IMR-90 (cell line): ENCODE measurements around the gene ANK3. TPM values are rescaled to one million over a fixed set of nuclear protein-coding genes. Genes with fewer than 3 reads are reported as not detected.

Experiments
- ATAC-seq: fragments of 200-7000 bp; cut with Tn5 transposase; 2 replicates; pipeline ENCODE4 v1.9.1; 2020; ENCODE audit warnings: low read depth, mild to moderate bottlenecking, moderate library complexity
- BruUV-seq: library from RNA; stranded (reverse); fragments of 400-500 nt; replicated peaks from 2 replicates; lab custom pipeline; 2021; lab: Mats Ljungman, UMichigan
- CTCF ChIA-PET: fragments of 300-600 bp; formaldehyde crosslinking; extraction: SDS; loops from one replicate; lab custom pipeline; 2021; ENCODE audit warnings: antibody characterized with exemption; lab: Yijun Ruan, JAX
- POLR2A ChIA-PET: fragments of 300-600 bp; sonication (Branson Sonifier 250); formaldehyde crosslinking; loops from one replicate; lab custom pipeline; 2022; ENCODE audit warnings: antibody characterized with exemption; ENCODE audit not compliant: unreplicated experiment; lab: Charles Lee
- DNase-seq: peaks from one replicate; pipeline ENCODE4 v3.0.0; 2013
- H2AFZ ChIP-seq: replicated peaks from 2 replicates; pipeline ENCODE3; 2013; ENCODE audit warnings: low read length, mild to moderate bottlenecking; ENCODE audit not compliant: poor library complexity
- H2AK5ac ChIP-seq: 2 replicates; pipeline ENCODE4 v1.6.1; 2013; ENCODE audit warnings: low read depth, low read length, inconsistent platforms
- H2AK9ac ChIP-seq: replicated peaks from 2 replicates; pipeline ENCODE3; 2013; ENCODE audit warnings: mild to moderate bottlenecking, low read depth, low read length, moderate library complexity; ENCODE audit not compliant: poor library complexity
- H2BK120ac ChIP-seq: 2 replicates; pipeline ENCODE4 v1.6.1; 2013; ENCODE audit warnings: low read depth, low read length, inconsistent platforms
- H2BK15ac ChIP-seq: 3 replicates; pipeline ENCODE4 v1.6.1; 2013; ENCODE audit warnings: low read depth, low read length, inconsistent platforms
- H2BK20ac ChIP-seq: 2 replicates; pipeline ENCODE4 v1.6.1; 2013; ENCODE audit warnings: low read depth, mild to moderate bottlenecking, inconsistent platforms, low read length, moderate library complexity
- H2BK5ac ChIP-seq: 2 replicates; pipeline ENCODE4 v1.6.1; 2013; ENCODE audit warnings: mild to moderate bottlenecking, low read depth, low read length, inconsistent platforms; ENCODE audit not compliant: poor library complexity, severe bottlenecking
- H3K14ac ChIP-seq: replicated peaks from 2 replicates; pipeline ENCODE4 v1.6.1; 2013; ENCODE audit warnings: low read depth, low read length, inconsistent platforms
- H3K18ac ChIP-seq: 2 replicates; pipeline ENCODE4 v1.6.1; 2013; ENCODE audit warnings: low read depth, low read length, control low read depth
- H3K23ac ChIP-seq: 2 replicates; pipeline ENCODE4 v1.6.1; 2013; ENCODE audit warnings: low read depth, low read length, inconsistent platforms
- H3K27ac ChIP-seq: 2 replicates; pipeline ENCODE4 v1.5.1; 2013; ENCODE audit warnings: mild to moderate bottlenecking, control low read depth, low read length; ENCODE audit not compliant: insufficient read depth
- H3K27me3 ChIP-seq: 2 replicates; pipeline ENCODE4 v1.6.1; 2013; ENCODE audit warnings: low read length; ENCODE audit not compliant: control insufficient read depth, insufficient read depth
- H3K36me3 ChIP-seq: 2 replicates; pipeline ENCODE4 v1.6.1; 2013; ENCODE audit warnings: low read length, mixed read lengths; ENCODE audit not compliant: control insufficient read depth, insufficient read depth
- H3K4ac ChIP-seq: 2 replicates; pipeline ENCODE4 v1.6.1; 2013; ENCODE audit warnings: low read depth, low read length, inconsistent platforms
- H3K4me1 ChIP-seq: 2 replicates; pipeline ENCODE4 v1.6.1; 2013; ENCODE audit warnings: low read length, mixed read lengths; ENCODE audit not compliant: control insufficient read depth, insufficient read depth
- H3K4me2 ChIP-seq: 2 replicates; pipeline ENCODE4 v1.6.1; 2013; ENCODE audit warnings: low read depth, mild to moderate bottlenecking, control low read depth, low read length, moderate library complexity
- H3K4me3 ChIP-seq: 2 replicates; pipeline ENCODE4 v1.5.1; 2013; ENCODE audit warnings: low read depth, mild to moderate bottlenecking, control low read depth, low read length, moderate library complexity; ENCODE audit not compliant: insufficient read depth
- H3K56ac ChIP-seq: 2 replicates; pipeline ENCODE4 v1.6.1; 2013; ENCODE audit warnings: low read length, inconsistent platforms; ENCODE audit not compliant: insufficient read depth; ENCODE audit errors: extremely low read depth
- H3K79me1 ChIP-seq, 2 experiments: 2 replicates each; pipeline ENCODE4 v1.6.1; 2013; ENCODE audit warnings: low read length in 2 of 2, inconsistent platforms in 1 of 2, low read depth in 1 of 2
- H3K9ac ChIP-seq: 2 replicates; pipeline ENCODE4 v1.6.1; 2013; ENCODE audit warnings: low read depth, low read length, control low read depth
- H3K9me1 ChIP-seq: 2 replicates; pipeline ENCODE4 v1.6.1; 2013; ENCODE audit warnings: low read length, inconsistent platforms; ENCODE audit not compliant: insufficient read depth
- H3K9me3 ChIP-seq: 2 replicates; pipeline ENCODE4 v1.6.1; 2013; ENCODE audit warnings: low read length; ENCODE audit not compliant: control insufficient read depth, insufficient read depth
- H4K20me1 ChIP-seq: 2 replicates; pipeline ENCODE4 v1.6.1; 2013; ENCODE audit warnings: low read length, inconsistent platforms; ENCODE audit not compliant: insufficient read depth
- H4K5ac ChIP-seq: 2 replicates; pipeline ENCODE4 v1.6.1; 2013; ENCODE audit warnings: mild to moderate bottlenecking, low read depth, low read length, control low read depth
- H4K8ac ChIP-seq, 2 experiments: 2 replicates each; pipeline ENCODE4 v1.6.1; 2013; ENCODE audit warnings: low read depth in 2 of 2, low read length in 2 of 2, control low read depth in 1 of 2, inconsistent platforms in 1 of 2
- H4K91ac ChIP-seq: 2 replicates; pipeline ENCODE4 v1.6.1; 2013; ENCODE audit warnings: low read depth, low read length, inconsistent platforms; ENCODE audit not compliant: insufficient read depth
- BHLHE40 ChIP-seq: fragments of 150-350 bp; IDR thresholded peaks from 2 replicates; pipeline ENCODE4 v1.6.1; 2016; ENCODE audit warnings: mild to moderate bottlenecking, low read depth, low read length
- CEBPB ChIP-seq: IDR thresholded peaks from 2 replicates; pipeline ENCODE4 v1.6.1; 2012; ENCODE audit warnings: low read depth, low read length, improper control_type of control experiment
- CHD1 ChIP-seq: IDR thresholded peaks from 2 replicates; pipeline ENCODE4 v1.6.1; 2012; ENCODE audit warnings: low read depth, low read length, improper control_type of control experiment
- CTCF ChIP-seq: conservative IDR thresholded peaks from 2 replicates; pipeline ENCODE4 v1.5.1; 2012; ENCODE audit warnings: mild to moderate bottlenecking, low read depth, low read length, improper control_type of control experiment
- FOS ChIP-seq: fragments of 150-350 bp; IDR thresholded peaks from 2 replicates; pipeline ENCODE4 v1.6.1; 2016; ENCODE audit warnings: low read depth, low read length
- MAFK ChIP-seq: IDR thresholded peaks from 2 replicates; pipeline ENCODE4 v1.6.1; 2012; ENCODE audit warnings: low read depth, low read length, improper control_type of control experiment
- MAZ ChIP-seq: IDR thresholded peaks from 2 replicates; pipeline ENCODE4 v1.6.1; 2012; ENCODE audit warnings: low read depth, mild to moderate bottlenecking, low read length, improper control_type of control experiment, moderate library complexity, borderline replicate concordance
- MXI1 ChIP-seq: IDR thresholded peaks from 2 replicates; pipeline ENCODE4 v1.6.1; 2012; ENCODE audit warnings: low read depth, mild to moderate bottlenecking, low read length, moderate library complexity, borderline replicate concordance
- NFE2L2 ChIP-seq: fragments of 150-350 bp; IDR thresholded peaks from 2 replicates; pipeline ENCODE4 v1.6.1; 2016; ENCODE audit warnings: low read depth, mild to moderate bottlenecking, low read length
- POLR2A ChIP-seq: IDR thresholded peaks from 2 replicates; pipeline ENCODE4 v1.6.1; 2012; ENCODE audit warnings: mild to moderate bottlenecking, low read depth, low read length
- RAD21 ChIP-seq: IDR thresholded peaks from 2 replicates; pipeline ENCODE4 v1.6.1; 2012; ENCODE audit warnings: low read length, improper control_type of control experiment
- RCOR1 ChIP-seq: IDR thresholded peaks from 2 replicates; pipeline ENCODE4 v1.6.1; 2012; ENCODE audit warnings: mild to moderate bottlenecking, low read length, improper control_type of control experiment; ENCODE audit not compliant: insufficient replicate concordance
- RFX5 ChIP-seq: IDR thresholded peaks from 2 replicates; pipeline ENCODE4 v1.8.0; 2012; ENCODE audit warnings: low read depth, mild to moderate bottlenecking, low read length, moderate library complexity
- SMC3 ChIP-seq: fragments of 150-350 bp; IDR thresholded peaks from 2 replicates; pipeline ENCODE4 v1.6.1; 2016; ENCODE audit warnings: low read depth, mild to moderate bottlenecking, antibody characterized with exemption, low read length, moderate library complexity
- WGBS, 2 experiments: methylation state at CpG; one replicate each; pipeline versions ENCODE4 v1.1.5 to v1.1.7; 2013; ENCODE audit warnings: missing lambda C conversion rate in 2 of 2; ENCODE audit not compliant: insufficient read length in 1 of 2; ENCODE audit errors: extremely low coverage in 2 of 2; 5-methylcytosine and 5-hydroxymethylcytosine counted together
- dilution Hi-C: fragments of 300-500 bp; cut with HindIII; formaldehyde crosslinking; loops from one replicate; pipeline ENCODE4 v1.14.3; 2018; ENCODE audit warnings: low sequenced_read_pairs; ENCODE audit not compliant: unreplicated experiment
- in situ Hi-C: fragments of 300-500 bp; cut with MboI; formaldehyde crosslinking; loops from 3 replicates; pipeline ENCODE4 v1.14.3; 2019; ENCODE audit warnings: low sequenced_read_pairs, inconsistent platforms, mixed read lengths
- intact Hi-C: fragments of 100-400 bp; cut with micrococcal nuclease; formaldehyde crosslinking; loops from 2 replicates; pipeline ENCODE4 v1.10.0; 2022
- polyA plus RNA-seq, 3 experiments: library from polyadenylated mRNA; depleted of rRNA; stranded (reverse); fragments of >200 nt; gene quantifications; 2 replicates each; pipeline ENCODE4 v1.2.3, GENCODE V29; 2012; ENCODE audit warnings: low replicate concordance in 1 of 3
- total RNA-seq: library from RNA; depleted of rRNA; stranded (reverse); fragments of >200 nt; gene quantifications from 2 replicates; pipeline ENCODE4 v1.2.3, GENCODE V29; 2012
- TF ChIP-seq, protein P1 (sequence below): fragments of 150-350 bp; IDR thresholded peaks from 2 replicates; pipeline ENCODE4 v1.6.1; 2016; ENCODE audit warnings: low read depth, mild to moderate bottlenecking, low read length, moderate library complexity, borderline replicate concordance
- TF ChIP-seq, protein P2 (sequence below): fragments of 150-350 bp; IDR thresholded peaks from 2 replicates; pipeline ENCODE4 v1.6.1; 2017; ENCODE audit warnings: mild to moderate bottlenecking, antibody characterized with exemption, low read length, low read depth

Gene ANK3
- total and polyA plus RNA-seq, 2 of the 4 experiments (the other 2 are of a cell fraction), result 0.63 to 1.8 TPM

DNA sequence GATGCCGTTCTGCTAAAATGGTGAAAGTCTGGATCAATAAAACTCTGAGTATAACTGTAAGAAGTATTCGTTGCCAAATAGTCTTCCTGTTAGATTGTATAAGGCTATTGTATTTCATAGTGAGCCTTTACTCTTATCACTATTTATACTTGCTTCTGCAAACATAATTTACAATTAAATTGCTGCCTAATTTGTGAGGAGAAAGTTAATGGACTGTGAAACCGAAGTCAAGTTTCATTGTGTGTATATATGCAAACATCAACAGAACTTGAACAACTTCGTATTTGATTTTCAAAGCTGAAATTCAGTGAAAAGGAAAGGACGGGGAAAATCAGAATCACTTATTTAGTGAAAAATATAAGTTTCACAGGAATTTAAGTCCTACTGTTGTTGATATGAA lies 347.4 kb downstream of the ANK3 start:
- no peaks in the 10 kb centered on the region for H3K79me1 ChIP-seq
- no peaks in the 10 kb centered on the region for H3K9me3 ChIP-seq
- H4K8ac ChIP-seq, result no peak overlapping the region
- no peak overlapping the region for H3K14ac ChIP-seq
- H4K5ac ChIP-seq, result no peak overlapping the region
- POLR2A ChIA-PET, result no interaction called here
- no peaks in the 10 kb centered on the region; the same call in 1 of the 2 replicates for H3K27me3 ChIP-seq
- peaks cover 5% of the 10 kb centered on the region; the same call in 1 of the 2 replicates for H3K4me1 ChIP-seq
- no peak for DNase-seq
- no peak overlapping the region for H2BK20ac ChIP-seq
- no peak overlapping the region for H3K4me2 ChIP-seq
- no peak overlapping the region for H2AK5ac ChIP-seq
- no peak overlapping the region for H3K18ac ChIP-seq
- H2BK15ac ChIP-seq, result no peak overlapping the region
- no peak for ATAC-seq
- no CpG with 5 or more reads among the region's 5 CpGs for WGBS, 2 experiments
- no peak overlapping the region for H2AFZ ChIP-seq
- no peak overlapping the region for H4K91ac ChIP-seq
- H3K36me3 ChIP-seq, result no peaks in the 10 kb centered on the region
- no peak overlapping the region for H3K4ac ChIP-seq
- CTCF ChIA-PET, result interaction anchor here (0.8 kb wide), 1 partner anchor 359 kb away, joined by 3 read pairs; no protein-coding TSS in a partner anchor
- H2BK5ac ChIP-seq, result no peak overlapping the region
- intact Hi-C loops (loop anchor here (5.0 kb wide), 1 partner anchor 135 kb away; the partner anchor contains the start of gene CCDC6), in situ Hi-C loops (loop anchor here (25.0 kb wide), 1 partner anchor 405 kb away; no protein-coding TSS in a partner anchor), dilution Hi-C loops (no loop called here)
- no peak overlapping the region for H3K4me3 ChIP-seq
- no peak overlapping the region for H2BK120ac ChIP-seq
- no peaks in the 10 kb centered on the region for H4K20me1 ChIP-seq
- no peak overlapping the region for H3K9ac ChIP-seq
- H2AK9ac ChIP-seq, result no peak overlapping the region
- H3K27ac ChIP-seq, result no peak overlapping the region
- TF ChIP-seq RAD21 (no peak), MAFK (no peak), POLR2A (no peak), CEBPB (no peak), CHD1 (no peak), NFE2L2 (no peak), SMC3 (no peak), MAZ (no peak), RCOR1 (no peak), FOS (no peak), BHLHE40 (no peak), CTCF (no peak), MXI1 (no peak), RFX5 (no peak)
- TF ChIP-seq, protein P1, sequence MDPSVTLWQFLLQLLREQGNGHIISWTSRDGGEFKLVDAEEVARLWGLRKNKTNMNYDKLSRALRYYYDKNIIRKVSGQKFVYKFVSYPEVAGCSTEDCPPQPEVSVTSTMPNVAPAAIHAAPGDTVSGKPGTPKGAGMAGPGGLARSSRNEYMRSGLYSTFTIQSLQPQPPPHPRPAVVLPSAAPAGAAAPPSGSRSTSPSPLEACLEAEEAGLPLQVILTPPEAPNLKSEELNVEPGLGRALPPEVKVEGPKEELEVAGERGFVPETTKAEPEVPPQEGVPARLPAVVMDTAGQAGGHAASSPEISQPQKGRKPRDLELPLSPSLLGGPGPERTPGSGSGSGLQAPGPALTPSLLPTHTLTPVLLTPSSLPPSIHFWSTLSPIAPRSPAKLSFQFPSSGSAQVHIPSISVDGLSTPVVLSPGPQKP, result no peak
- TF ChIP-seq, protein P2, sequence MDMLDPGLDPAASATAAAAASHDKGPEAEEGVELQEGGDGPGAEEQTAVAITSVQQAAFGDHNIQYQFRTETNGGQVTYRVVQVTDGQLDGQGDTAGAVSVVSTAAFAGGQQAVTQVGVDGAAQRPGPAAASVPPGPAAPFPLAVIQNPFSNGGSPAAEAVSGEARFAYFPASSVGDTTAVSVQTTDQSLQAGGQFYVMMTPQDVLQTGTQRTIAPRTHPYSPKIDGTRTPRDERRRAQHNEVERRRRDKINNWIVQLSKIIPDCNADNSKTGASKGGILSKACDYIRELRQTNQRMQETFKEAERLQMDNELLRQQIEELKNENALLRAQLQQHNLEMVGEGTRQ, result no peak
- H3K9me1 ChIP-seq, result peaks cover 3% of the 10 kb centered on the region; the same call in 1 of the 2 replicates
- no peak overlapping the region for H3K23ac ChIP-seq
- BruUV-seq, result no TSS peak
- H3K56ac ChIP-seq, result no peak overlapping the region
